DOHH2 (cell line): Measurements from ENCODE around the gene FMNL3.

Experiments
- CTCF ChIP-seq: fragments of 200-600 bp; sonication (generic); IDR thresholded peaks from one replicate; pipeline ENCODE4 v1.5.1; 2014; ENCODE audit warnings: antibody characterized with exemption, mild to moderate bottlenecking, low read depth, low read length; ENCODE audit not compliant: poor library complexity, severe bottlenecking
- EZH2phosphoT487 ChIP-seq: fragments of 200-600 bp; sonication (generic); IDR thresholded peaks from 2 replicates; pipeline ENCODE4 v1.6.1; 2017; ENCODE audit warnings: borderline replicate concordance, mild to moderate bottlenecking, antibody characterized with exemption, low read length, moderate library complexity, mixed read lengths

GRCh38 chr12:49733219-49734017, 26.2 kb upstream of the FMNL3 start:
- TF ChIP-seq CTCF (no peak), EZH2phosphoT487 (no peak)
